ENCODE data around the gene HMGXB3.

Gene HMGXB3

GRCh38 chr5:149982505-149982904, 18.0 kb upstream of the HMGXB3 start:
- DNase-seq (ENCODE audit: low spot score) = no peak

- no peak for DNase-seq (ENCODE audit: low spot score)
Measured at GRCh38 chr5:149988126-149988525, 12.4 kb upstream of the HMGXB3 start.

GRCh38 chr5:149990518-149991376, 9.8 kb upstream of the HMGXB3 start:
- DNase-seq (ENCODE audit: low spot score) = peak; percentile 82

GRCh38 chr5:149993471-149993870, 7.1 kb upstream of the HMGXB3 start:
- no peak for DNase-seq (ENCODE audit: low spot score)

- no peak for DNase-seq (ENCODE audit: low spot score)
Measured at GRCh38 chr5:149995385-149996204, 4.9 kb upstream of the HMGXB3 start.

GRCh38 chr5:149996205-149996890, 4.2 kb upstream of the HMGXB3 start:
- DNase-seq (ENCODE audit: low spot score) = no peak

GRCh38 chr5:149998281-149998680, 2.3 kb upstream of the HMGXB3 start:
- DNase-seq (ENCODE audit: low spot score) = no peak

- no peak for DNase-seq (ENCODE audit: low spot score)
Measured at GRCh38 chr5:149999359-149999758, 1.2 kb upstream of the HMGXB3 start.

GRCh38 chr5:149999866-150000255, 678 bp upstream of the HMGXB3 start:
- DNase-seq (ENCODE audit: low spot score) = no peak

GRCh38 chr5:150000990-150001659, 586 bp downstream of the HMGXB3 start:
- peak; percentile 41 for DNase-seq (ENCODE audit: low spot score)

GRCh38 chr5:150001660-150002486, 1.3 kb downstream of the HMGXB3 start:
- peak; percentile 74 for DNase-seq (ENCODE audit: low spot score)

- DNase-seq (ENCODE audit: low spot score) = no peak
Measured at GRCh38 chr5:150006318-150006717, 5.8 kb downstream of the HMGXB3 start.

GRCh38 chr5:150007050-150007449, 6.5 kb downstream of the HMGXB3 start:
- no peak for DNase-seq (ENCODE audit: low spot score)

GRCh38 chr5:150009671-150010387, 9.3 kb downstream of the HMGXB3 start:
- no peak for DNase-seq (ENCODE audit: low spot score)

- DNase-seq (ENCODE audit: low spot score) = no peak
Measured at GRCh38 chr5:150013931-150014330, 13.4 kb downstream of the HMGXB3 start.

GRCh38 chr5:150014456-150014855, 13.9 kb downstream of the HMGXB3 start:
- no peak for DNase-seq (ENCODE audit: low spot score)

GRCh38 chr5:150015415-150015814, 14.9 kb downstream of the HMGXB3 start:
- DNase-seq (ENCODE audit: low spot score) = no peak

GRCh38 chr5:150016537-150016936, 16.0 kb downstream of the HMGXB3 start:
- no peak for DNase-seq (ENCODE audit: low spot score)

GRCh38 chr5:150017226-150018005, 16.9 kb downstream of the HMGXB3 start:
- no peak for DNase-seq (ENCODE audit: low spot score)

- no peak for DNase-seq (ENCODE audit: low spot score)
Measured at GRCh38 chr5:150020249-150020648, 19.7 kb downstream of the HMGXB3 start.

Measured in iPS-NIHi11 (cell line).